Nephron (organoid): ENCODE results near the gene TNFSF10.

ENCODE experiments used
- H3K27ac Mint-ChIP-seq, 3 experiments: 2 replicates each; pipeline ENCODE4 v1.8.0; 2020; ENCODE audit warnings: mixed read lengths in 3 of 3, mild to moderate bottlenecking in 2 of 3, moderate library complexity in 1 of 3
- H3K27me3 Mint-ChIP-seq: 2 replicates; pipeline ENCODE4 v1.8.0; 2021; ENCODE audit warnings: low read depth, mild to moderate bottlenecking, moderate library complexity, mixed read lengths
- H3K36me3 Mint-ChIP-seq: 2 replicates; pipeline ENCODE4 v1.8.0; 2020; ENCODE audit warnings: low read depth, mixed read lengths
- H3K4me1 Mint-ChIP-seq: 2 replicates; pipeline ENCODE4 v1.8.0; 2020; ENCODE audit warnings: mixed read lengths
- H3K4me3 Mint-ChIP-seq, 3 experiments: 2 replicates each; pipeline ENCODE4 v1.8.0; 2020; ENCODE audit warnings: mild to moderate bottlenecking in 3 of 3, mixed read lengths in 3 of 3, moderate library complexity in 2 of 3
- H3K9me3 Mint-ChIP-seq: 2 replicates; pipeline ENCODE4 v1.8.0; 2020; ENCODE audit warnings: mixed read lengths
- CTCF ChIP-seq, 3 experiments: fragments of 200-600 bp; sonication (generic); IDR thresholded peaks; one replicate each; pipeline ENCODE4 v1.5.0; 2021; ENCODE audit warnings: antibody characterized with exemption in 3 of 3; ENCODE audit not compliant: unreplicated experiment in 3 of 3

TNFSF10 gene

DNA sequence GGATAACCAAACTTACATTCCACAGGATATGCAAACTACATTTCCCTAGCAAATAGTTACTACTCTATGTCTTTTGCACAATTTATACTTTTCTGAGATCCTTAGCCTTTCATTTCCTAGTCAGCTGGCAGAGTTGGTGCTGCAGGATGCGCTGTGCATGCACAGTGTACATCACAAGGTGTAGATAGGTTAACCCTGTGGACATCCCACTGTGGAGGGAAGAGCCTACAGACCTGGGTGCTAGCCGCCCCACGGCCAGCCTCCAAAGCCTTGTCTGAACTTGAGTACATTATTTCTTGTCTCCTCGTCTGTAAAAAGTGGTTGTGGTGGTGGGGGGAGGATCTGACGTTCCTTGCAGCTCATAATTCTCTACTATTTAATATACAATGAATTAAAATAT is 3.5 kb downstream of the TNFSF10 start:
- no peak for TF ChIP-seq CTCF (IDR thresholded peaks at IDR 0.05; ENCODE audit: unreplicated experiment in 3 of 3)
- H3K4me3 Mint-ChIP-seq: no peak overlapping the region
- peaks cover 15% of the 10 kb centered on the region for H3K4me1 Mint-ChIP-seq
- H3K9me3 Mint-ChIP-seq: no peaks in the 10 kb centered on the region
- H3K27me3 Mint-ChIP-seq: no peaks in the 10 kb centered on the region
- no peak overlapping the region for H3K27ac Mint-ChIP-seq
- no peaks in the 10 kb centered on the region for H3K36me3 Mint-ChIP-seq

DNA sequence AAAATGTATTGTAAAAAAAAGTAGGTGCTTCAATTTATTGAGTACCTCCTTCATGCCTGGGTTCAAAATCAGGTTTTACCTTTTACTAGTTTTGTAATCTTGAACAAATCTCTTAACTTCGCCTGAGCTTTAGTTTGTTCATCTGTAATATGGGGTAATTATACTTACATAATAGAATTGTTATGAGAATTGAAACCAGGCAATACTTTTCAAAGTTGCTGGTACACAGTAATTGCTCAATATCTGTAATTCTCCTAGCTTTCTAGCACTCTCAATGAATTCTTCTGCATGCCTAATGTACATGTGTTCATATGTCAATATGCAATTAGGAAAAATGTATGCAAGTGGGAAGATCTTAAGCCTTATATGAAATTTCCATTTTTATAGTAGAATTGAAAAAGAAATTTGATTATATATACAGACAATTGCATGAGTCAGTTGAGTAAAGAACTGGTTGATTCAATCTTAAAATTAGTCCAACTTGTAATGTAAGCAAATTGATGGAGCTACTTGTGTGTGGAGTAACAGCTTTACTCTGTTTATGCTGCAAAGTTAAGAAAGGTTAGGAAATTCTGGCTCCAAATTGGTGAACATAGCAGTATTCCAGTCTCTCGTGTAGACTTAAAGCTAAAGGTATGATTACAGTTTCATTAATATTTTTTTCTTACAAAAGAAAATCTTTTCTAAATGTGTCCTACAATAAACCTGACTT is 4.1 kb downstream of the TNFSF10 start:
- Mint-ChIP-seq H3K4me3 (no peak overlapping the region), H3K36me3 (no peaks in the 10 kb centered on the region), H3K9me3 (no peaks in the 10 kb centered on the region), H3K4me1 (peaks cover 15% of the 10 kb centered on the region), H3K27ac (no peak overlapping the region), H3K27me3 (no peaks in the 10 kb centered on the region)
- TF ChIP-seq CTCF (IDR thresholded peaks at IDR 0.05; ENCODE audit: unreplicated experiment in 3 of 3): no peak

DNA sequence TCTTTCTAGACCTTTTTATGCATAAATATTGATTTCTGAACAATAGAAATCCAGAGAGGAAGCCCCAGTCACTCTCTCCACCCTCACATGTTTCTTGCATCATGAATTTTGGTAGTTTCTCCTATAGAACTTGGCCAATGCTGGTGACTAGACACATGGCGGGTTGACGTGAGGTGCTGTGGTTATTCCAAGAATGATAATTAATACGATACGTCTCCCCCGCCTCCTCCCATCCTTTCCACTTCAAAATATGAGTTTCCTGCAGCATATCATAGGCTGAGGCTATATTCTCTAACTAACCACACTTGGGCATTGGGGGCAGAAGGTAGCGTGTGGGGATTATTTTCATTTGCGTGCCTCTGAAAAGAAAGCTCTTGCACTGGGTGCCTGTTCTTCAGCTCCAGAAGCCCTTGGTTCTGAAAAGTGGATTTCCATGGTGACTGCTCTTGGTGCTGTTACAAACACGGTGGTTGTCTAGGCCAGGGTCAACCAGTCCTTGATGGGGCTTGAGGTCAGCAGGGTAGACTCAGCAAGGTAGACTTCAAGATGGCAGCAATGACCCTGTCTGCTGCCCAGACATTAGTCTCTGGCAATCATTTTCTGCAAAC is 5.3 kb downstream of the TNFSF10 start:
- TF ChIP-seq CTCF (IDR thresholded peaks at IDR 0.05; ENCODE audit: unreplicated experiment in 3 of 3): no peak
- Mint-ChIP-seq H3K9me3 (no peaks in the 10 kb centered on the region), H3K27ac (no peak overlapping the region), H3K4me3 (no peak overlapping the region), H3K4me1 (peaks cover 8% of the 10 kb centered on the region), H3K27me3 (peaks cover 5% of the 10 kb centered on the region), H3K36me3 (no peaks in the 10 kb centered on the region)

DNA sequence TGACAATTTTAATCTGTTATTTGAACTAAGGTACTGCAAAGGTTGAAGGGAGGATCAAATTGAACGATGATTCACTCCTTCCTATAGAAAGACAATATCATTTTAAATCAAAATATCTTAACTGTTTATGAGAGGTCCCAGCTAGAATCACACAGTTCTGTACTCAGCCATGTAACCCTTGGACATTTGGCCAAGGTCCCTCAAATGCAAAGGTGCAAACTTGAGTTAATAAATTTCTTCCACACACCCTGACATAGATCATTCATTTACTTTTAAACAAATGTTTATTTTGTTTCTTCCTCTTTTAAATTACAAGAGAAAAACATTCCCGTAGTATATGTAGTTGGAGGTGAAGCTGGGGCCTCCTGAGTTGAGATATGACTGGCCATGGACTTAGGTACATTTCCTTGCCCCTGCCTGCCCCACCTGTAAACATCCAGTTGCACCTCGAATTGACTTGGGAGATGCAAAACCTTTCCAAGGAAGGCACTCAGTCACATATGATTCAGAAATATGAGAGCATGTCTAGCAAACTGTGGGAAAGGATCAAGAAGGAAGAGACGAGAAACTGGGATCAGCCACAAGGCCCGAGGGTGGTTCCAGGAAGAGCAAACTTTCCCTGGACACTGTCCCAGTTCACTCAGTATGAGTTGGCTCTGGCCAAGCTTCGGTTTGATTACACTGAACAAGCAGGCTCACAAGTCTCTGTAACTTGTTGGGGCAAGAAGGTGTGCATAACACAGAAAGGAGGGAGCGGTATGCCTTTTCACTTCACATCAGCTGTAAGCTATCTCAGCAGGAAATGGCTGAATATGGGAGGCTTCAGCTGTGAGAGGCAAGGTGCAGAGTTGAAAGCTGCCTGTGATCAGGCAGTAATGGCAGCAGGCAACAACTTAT is 6.7 kb downstream of the TNFSF10 start:
- Mint-ChIP-seq H3K9me3 (no peaks in the 10 kb centered on the region), H3K4me3 (no peak overlapping the region)

More for the DNA sequence above, 6.7 kb downstream of the TNFSF10 start:
- Mint-ChIP-seq H3K4me1 (peaks cover 8% of the 10 kb centered on the region), H3K36me3 (no peaks in the 10 kb centered on the region), H3K27me3 (peaks cover 6% of the 10 kb centered on the region), H3K27ac (peak overlapping the region; percentile 35 to 70 (median 45))
- no peak for TF ChIP-seq CTCF (IDR thresholded peaks at IDR 0.05; ENCODE audit: unreplicated experiment in 3 of 3)
